Peyer's patch (tissue), 4 donors: Measurements from ENCODE around the gene VILL. TPM values are rescaled to one million over a fixed set of nuclear protein-coding genes. Genes with fewer than 3 reads are reported as not detected.

Experiments
- DNase-seq, 3 donors: peaks; one replicate each; pipeline ENCODE4 v3.0.0-alpha.2; 2017 to 2019
- H3K27ac ChIP-seq, 4 donors: fragments of 200-600 bp; sonication (generic); one replicate each; pipeline ENCODE4 v1.5.1; 2016 to 2019
- H3K27me3 ChIP-seq, 2 donors: fragments of 200-600 bp; sonication (generic); one replicate each; pipeline ENCODE4 v1.5.1; 2019
- H3K36me3 ChIP-seq, 3 donors: fragments of 200-600 bp; sonication (generic); one replicate each; pipeline ENCODE4 v1.5.1; 2016 to 2019
- H3K4me1 ChIP-seq, 4 donors: fragments of 200-600 bp; sonication (generic); one replicate each; pipeline ENCODE4 v1.5.1; 2016 to 2019
- H3K4me3 ChIP-seq, 4 donors: fragments of 200-600 bp; sonication (generic); 1 replicate in 3 of 4; 2 replicates in 1 of 4; pipeline ENCODE4 v1.5.1; 2016 to 2019; ENCODE audit warnings: mild to moderate bottlenecking in 1 of 4
- H3K9me3 ChIP-seq, 4 donors: fragments of 200-600 bp; sonication (generic); one replicate each; pipeline ENCODE4 v1.5.1; 2016 to 2019; ENCODE audit warnings: mild to moderate bottlenecking in 1 of 4
- POLR2A ChIP-seq, 2 donors: fragments of 450-650 bp; IDR thresholded peaks; one replicate each; pipeline ENCODE4 v1.5.1; 2017; ENCODE audit warnings: antibody characterized with exemption in 2 of 2, mild to moderate bottlenecking in 2 of 2, moderate library complexity in 2 of 2
- total RNA-seq, 4 donors: library from RNA; depleted of rRNA; stranded (reverse); fragments of >200 nt; gene quantifications; one replicate each; pipeline ENCODE4 v1.1.0, GENCODE V29; 2016
- TF ChIP-seq, protein P1 (sequence below), 6 experiments: fragments of 450-650 bp in 4 of 6; fragments of 200-600 bp in 2 of 6; sonication (generic) in 1 of 6; IDR thresholded peaks; one replicate each; pipeline ENCODE4 v1.5.1; 2017 to 2019; ENCODE audit warnings: antibody characterized with exemption in 6 of 6, mild to moderate bottlenecking in 3 of 6, moderate library complexity in 1 of 6

The VILL gene
- total RNA-seq, 4 donors from 2014 or later: 59.4 to 309 (median 230) TPM

GRCh38 chr3:38006445-38006995, 15.9 kb downstream of the VILL start:
- no peak for DNase-seq
- Histone ChIP-seq H3K4me3 (no peak overlapping the region), H3K27me3 (no peaks in the 10 kb centered on the region), H3K27ac (no peak overlapping the region), H3K36me3 (peaks cover 0 to 59% (median 3%) of the 10 kb centered on the region in 3 donors), H3K9me3 (no peaks in the 10 kb centered on the region), H3K4me1 (peaks cover 0 to 23% (median 0%) of the 10 kb centered on the region in 4 donors)
- TF ChIP-seq, protein P1, sequence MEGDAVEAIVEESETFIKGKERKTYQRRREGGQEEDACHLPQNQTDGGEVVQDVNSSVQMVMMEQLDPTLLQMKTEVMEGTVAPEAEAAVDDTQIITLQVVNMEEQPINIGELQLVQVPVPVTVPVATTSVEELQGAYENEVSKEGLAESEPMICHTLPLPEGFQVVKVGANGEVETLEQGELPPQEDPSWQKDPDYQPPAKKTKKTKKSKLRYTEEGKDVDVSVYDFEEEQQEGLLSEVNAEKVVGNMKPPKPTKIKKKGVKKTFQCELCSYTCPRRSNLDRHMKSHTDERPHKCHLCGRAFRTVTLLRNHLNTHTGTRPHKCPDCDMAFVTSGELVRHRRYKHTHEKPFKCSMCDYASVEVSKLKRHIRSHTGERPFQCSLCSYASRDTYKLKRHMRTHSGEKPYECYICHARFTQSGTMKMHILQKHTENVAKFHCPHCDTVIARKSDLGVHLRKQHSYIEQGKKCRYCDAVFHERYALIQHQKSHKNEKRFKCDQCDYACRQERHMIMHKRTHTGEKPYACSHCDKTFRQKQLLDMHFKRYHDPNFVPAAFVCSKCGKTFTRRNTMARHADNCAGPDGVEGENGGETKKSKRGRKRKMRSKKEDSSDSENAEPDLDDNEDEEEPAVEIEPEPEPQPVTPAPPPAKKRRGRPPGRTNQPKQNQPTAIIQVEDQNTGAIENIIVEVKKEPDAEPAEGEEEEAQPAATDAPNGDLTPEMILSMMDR (IDR thresholded peaks at IDR 0.05): no peak
- TF ChIP-seq POLR2A (IDR thresholded peaks at IDR 0.05): no peak

DNA sequence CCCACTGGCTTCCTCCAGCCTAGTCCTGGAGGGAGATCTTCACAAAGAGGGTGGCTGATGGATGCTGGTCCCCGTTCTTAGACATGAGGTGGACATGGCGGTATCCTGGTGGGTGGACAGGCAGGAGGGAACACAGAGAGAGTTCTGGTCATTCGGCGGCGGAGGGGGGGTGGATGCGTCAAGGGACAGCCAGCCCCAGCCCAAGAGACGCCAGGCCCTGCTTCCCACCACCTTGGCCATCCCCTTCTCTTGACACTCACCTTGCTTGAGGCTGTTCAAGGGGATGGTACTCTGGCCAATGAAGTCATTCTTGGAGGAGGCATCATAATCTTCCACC, 17.1 kb downstream of the VILL start:
- DNase-seq: peak in 1 of 3 donors; percentile 48
- Histone ChIP-seq H3K4me3 (no peak overlapping the region), H3K27ac (no peak overlapping the region), H3K4me1 (peaks cover 0 to 19% (median 0%) of the 10 kb centered on the region in 4 donors), H3K9me3 (no peaks in the 10 kb centered on the region), H3K36me3 (peaks cover 0 to 47% (median 3%) of the 10 kb centered on the region in 3 donors), H3K27me3 (no peaks in the 10 kb centered on the region)
- TF ChIP-seq POLR2A (IDR thresholded peaks at IDR 0.05): no peak
- TF ChIP-seq, protein P1 (IDR thresholded peaks at IDR 0.05): no peak

GRCh38 chr3:38008191-38008701, 17.7 kb downstream of the VILL start:
- Histone ChIP-seq H3K4me3 (no peak overlapping the region), H3K9me3 (no peaks in the 10 kb centered on the region), H3K27me3 (no peaks in the 10 kb centered on the region), H3K4me1 (peaks cover 0 to 14% (median 0%) of the 10 kb centered on the region in 4 donors), H3K27ac (no peak overlapping the region), H3K36me3 (peaks cover 0 to 42% (median 3%) of the 10 kb centered on the region in 3 donors)
- peak in 1 of 3 donors; percentile 53 for DNase-seq
- TF ChIP-seq POLR2A (IDR thresholded peaks at IDR 0.05): no peak
- TF ChIP-seq, protein P1 (IDR thresholded peaks at IDR 0.05): no peak

GRCh38 chr3:38008971-38009580, 18.5 kb downstream of the VILL start:
- peak in 1 of 3 donors; percentile 50 for DNase-seq
- Histone ChIP-seq H3K4me3 (no peak overlapping the region), H3K4me1 (peaks cover 0 to 6% (median 0%) of the 10 kb centered on the region in 4 donors), H3K36me3 (peaks cover 0 to 42% (median 3%) of the 10 kb centered on the region in 3 donors), H3K27me3 (no peaks in the 10 kb centered on the region), H3K9me3 (no peaks in the 10 kb centered on the region), H3K27ac (no peak overlapping the region)
- TF ChIP-seq, protein P1 (IDR thresholded peaks at IDR 0.05): no peak
- TF ChIP-seq POLR2A (IDR thresholded peaks at IDR 0.05): no peak

- no peak for TF ChIP-seq POLR2A (IDR thresholded peaks at IDR 0.05)
- TF ChIP-seq, protein P1 (IDR thresholded peaks at IDR 0.05): no peak
- peaks cover 0 to 45% (median 3%) of the 10 kb centered on the region in 3 donors for H3K36me3 ChIP-seq
- H3K4me1 ChIP-seq: peaks cover 0 to 4% (median 0%) of the 10 kb centered on the region in 4 donors
- peak overlapping the region in 1 of 4 donors; percentile 13 for H3K27ac ChIP-seq
- no peaks in the 10 kb centered on the region for H3K9me3 ChIP-seq
- H3K4me3 ChIP-seq: no peak overlapping the region
- H3K27me3 ChIP-seq: no peaks in the 10 kb centered on the region
- DNase-seq: peak in 1 of 3 donors; percentile 56
These were observed 19.4 kb downstream of the VILL start for GRCh38 chr3:38009807-38010591.
